Measurements from ENCODE around the gene KAT8.
"Not testable (repeated sequence)": the region's sequence is repeated elsewhere in the genome, so short reads cannot be mapped to it uniquely, and the experiment has no call there.

Gene KAT8

GRCh38 chr16:31143011-31143693 is 25.7 kb downstream of the KAT8 start:
- no peak for DNase-seq (ENCODE audit: insufficient read length, low spot score)
- FAIRE-seq, result no peak
- TF ChIP-seq POLR2AphosphoS5 (IDR thresholded peaks at IDR 0.05; ENCODE audit: low read depth, low read length) (no peak), POU2F2 (IDR thresholded peaks at IDR 0.05; ENCODE audit: low read depth, low read length) (no peak), SPI1 (IDR thresholded peaks at IDR 0.05; ENCODE audit: low read depth, low read length) (no peak)

- TF ChIP-seq TAF1 (IDR thresholded peaks at IDR 0.05; ENCODE audit: low read depth, low read length) (no peak), SPI1 (IDR thresholded peaks at IDR 0.05; ENCODE audit: low read depth, low read length) (no peak), POLR2AphosphoS5 (IDR thresholded peaks at IDR 0.05; ENCODE audit: low read depth, low read length) (no peak), POU2F2 (IDR thresholded peaks at IDR 0.05; ENCODE audit: low read depth, low read length) (no peak), PAX5 (IDR thresholded peaks at IDR 0.05; ENCODE audit: insufficient read depth, low read length, severe bottlenecking) (no peak), POLR2A (IDR thresholded peaks at IDR 0.05; ENCODE audit: low read depth, low read length) (no peak)
- DNase-seq (ENCODE audit: insufficient read length, low spot score), result no peak
- no peak for FAIRE-seq
Observed at GRCh38 chr16:31143694-31144148, 26.3 kb downstream of the KAT8 start.

GRCh38 chr16:31144418-31144817 is 27.0 kb downstream of the KAT8 start:
- not testable (repeated sequence) for DNase-seq (ENCODE audit: insufficient read length, low spot score); FAIRE-seq

- FAIRE-seq (no peak), DNase-seq (ENCODE audit: insufficient read length, low spot score) (no peak)
- TF ChIP-seq POLR2AphosphoS5 (IDR thresholded peaks at IDR 0.05; ENCODE audit: low read depth, low read length), result no peak
- no peak for TF ChIP-seq PAX5 (IDR thresholded peaks at IDR 0.05; ENCODE audit: insufficient read depth, low read length, severe bottlenecking)
- no peak for TF ChIP-seq POLR2A (IDR thresholded peaks at IDR 0.05; ENCODE audit: low read depth, low read length)
- no peak for TF ChIP-seq SPI1 (IDR thresholded peaks at IDR 0.05; ENCODE audit: low read depth, low read length)
- TF ChIP-seq TAF1 (IDR thresholded peaks at IDR 0.05; ENCODE audit: low read depth, low read length), result no peak
- TF ChIP-seq POU2F2 (IDR thresholded peaks at IDR 0.05; ENCODE audit: low read depth, low read length), result no peak
Observed at GRCh38 chr16:31145398-31145990, 28.0 kb downstream of the KAT8 start.

GRCh38 chr16:31147574-31147973 is 30.1 kb downstream of the KAT8 start:
- no peak for TF ChIP-seq POLR2AphosphoS5 (IDR thresholded peaks at IDR 0.05; ENCODE audit: low read depth, low read length)
- no peak for FAIRE-seq
- no peak for DNase-seq (ENCODE audit: insufficient read length, low spot score)

GRCh38 chr16:31148281-31148728 is 30.8 kb downstream of the KAT8 start:
- FAIRE-seq (no peak), DNase-seq (ENCODE audit: insufficient read length, low spot score) (no peak)
- TF ChIP-seq PAX5 (IDR thresholded peaks at IDR 0.05; ENCODE audit: insufficient read depth, low read length, severe bottlenecking), result no peak

GRCh38 chr16:31148896-31149295 is 31.4 kb downstream of the KAT8 start:
- DNase-seq (ENCODE audit: insufficient read length, low spot score) (no peak), FAIRE-seq (no peak)
- TF ChIP-seq PAX5 (IDR thresholded peaks at IDR 0.05; ENCODE audit: insufficient read depth, low read length, severe bottlenecking) (no peak), POU2F2 (IDR thresholded peaks at IDR 0.05; ENCODE audit: low read depth, low read length) (no peak), SPI1 (IDR thresholded peaks at IDR 0.05; ENCODE audit: low read depth, low read length) (no peak), POLR2AphosphoS5 (IDR thresholded peaks at IDR 0.05; ENCODE audit: low read depth, low read length) (no peak), POLR2A (IDR thresholded peaks at IDR 0.05; ENCODE audit: low read depth, low read length) (no peak), TAF1 (IDR thresholded peaks at IDR 0.05; ENCODE audit: low read depth, low read length) (no peak)

GRCh38 chr16:31149332-31149731 is 31.9 kb downstream of the KAT8 start:
- FAIRE-seq (no peak), DNase-seq (ENCODE audit: insufficient read length, low spot score) (no peak)
- no peak for TF ChIP-seq SPI1 (IDR thresholded peaks at IDR 0.05; ENCODE audit: low read depth, low read length)
- TF ChIP-seq TAF1 (IDR thresholded peaks at IDR 0.05; ENCODE audit: low read depth, low read length), result no peak
- no peak for TF ChIP-seq POLR2A (IDR thresholded peaks at IDR 0.05; ENCODE audit: low read depth, low read length)
- TF ChIP-seq POLR2AphosphoS5 (IDR thresholded peaks at IDR 0.05; ENCODE audit: low read depth, low read length), result no peak
- no peak for TF ChIP-seq PAX5 (IDR thresholded peaks at IDR 0.05; ENCODE audit: insufficient read depth, low read length, severe bottlenecking)
- TF ChIP-seq POU2F2 (IDR thresholded peaks at IDR 0.05; ENCODE audit: low read depth, low read length), result no peak

GRCh38 chr16:31149894-31150890 is 32.7 kb downstream of the KAT8 start, which contains the start of gene PRSS36:
PRSS36 (minus strand) TSS chr16:31150066; CDS start chr16:31150035, 31 bp downstream.
- TF ChIP-seq POLR2A (IDR thresholded peaks at IDR 0.05; ENCODE audit: low read depth, low read length) (no peak), PAX5 (IDR thresholded peaks at IDR 0.05; ENCODE audit: insufficient read depth, low read length, severe bottlenecking) (no peak), SPI1 (IDR thresholded peaks at IDR 0.05; ENCODE audit: low read depth, low read length) (no peak), POLR2AphosphoS5 (IDR thresholded peaks at IDR 0.05; ENCODE audit: low read depth, low read length) (no peak), POU2F2 (IDR thresholded peaks at IDR 0.05; ENCODE audit: low read depth, low read length) (no peak), TAF1 (IDR thresholded peaks at IDR 0.05; ENCODE audit: low read depth, low read length) (no peak)
- FAIRE-seq (no peak), DNase-seq (ENCODE audit: insufficient read length, low spot score) (no peak)

- DNase-seq (ENCODE audit: insufficient read length, low spot score); FAIRE-seq: not testable (repeated sequence)
Observed at GRCh38 chr16:31150976-31151375, 33.5 kb downstream of the KAT8 start.

All from GM12891 (cell line).